GM19463 (cell line): ENCODE measurements around the gene EXOSC5.

ENCODE experiments used
- ATAC-seq: cut with Tn5 transposase; IDR thresholded peaks from one replicate; pipeline ENCODE4 v1.9.1; 2021; ENCODE audit warnings: mild to moderate bottlenecking, moderate library complexity; ENCODE audit not compliant: unreplicated experiment

EXOSC5 gene

GRCh38 chr19:41426952-41427646, 29.9 kb upstream of the EXOSC5 start, which contains the start of gene B3GNT8:
B3GNT8 (minus strand) TSS chr19:41427374; CDS start chr19:41426778, 596 bp downstream.
- ATAC-seq = no peak

DNA sequence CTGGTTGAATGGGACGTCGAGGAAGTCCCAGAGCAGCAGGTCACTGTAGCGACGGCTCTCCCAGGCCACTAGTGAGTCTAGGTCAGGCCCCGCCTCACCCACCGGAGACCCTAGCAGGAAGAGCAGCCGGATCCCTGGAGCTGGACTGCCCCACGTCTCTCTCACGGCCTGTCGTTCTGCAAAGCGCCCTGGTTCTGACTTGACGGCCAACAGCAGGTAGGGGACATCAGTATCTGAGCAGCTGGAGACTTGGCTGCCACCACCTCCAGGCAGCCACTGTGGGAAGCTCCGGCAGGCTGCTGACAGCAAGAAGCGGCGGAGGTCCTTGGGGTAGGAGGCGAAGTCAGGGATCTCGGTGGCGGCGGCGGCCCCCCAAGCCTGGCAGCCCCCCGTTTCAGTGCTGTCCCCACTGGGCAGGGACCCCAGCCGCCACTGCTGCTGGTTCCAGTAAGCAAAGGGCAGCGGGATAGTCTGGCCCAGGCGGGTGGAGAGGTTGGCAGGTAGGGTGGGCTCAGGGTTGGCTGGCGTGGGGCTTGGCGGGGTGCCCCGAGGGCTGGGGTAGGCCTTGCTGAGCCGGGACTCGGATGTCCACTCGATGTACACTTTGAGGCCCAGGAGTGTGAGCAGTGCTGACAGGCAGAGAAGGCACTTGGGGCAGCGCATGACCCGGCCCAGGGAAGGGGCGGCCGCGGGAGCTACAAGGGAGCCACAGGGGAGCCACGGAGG, 29.1 kb upstream of the EXOSC5 start:
- ATAC-seq = no peak

GRCh38 chr19:41425174-41426115, 28.3 kb upstream of the EXOSC5 start:
- no peak for ATAC-seq

DNA sequence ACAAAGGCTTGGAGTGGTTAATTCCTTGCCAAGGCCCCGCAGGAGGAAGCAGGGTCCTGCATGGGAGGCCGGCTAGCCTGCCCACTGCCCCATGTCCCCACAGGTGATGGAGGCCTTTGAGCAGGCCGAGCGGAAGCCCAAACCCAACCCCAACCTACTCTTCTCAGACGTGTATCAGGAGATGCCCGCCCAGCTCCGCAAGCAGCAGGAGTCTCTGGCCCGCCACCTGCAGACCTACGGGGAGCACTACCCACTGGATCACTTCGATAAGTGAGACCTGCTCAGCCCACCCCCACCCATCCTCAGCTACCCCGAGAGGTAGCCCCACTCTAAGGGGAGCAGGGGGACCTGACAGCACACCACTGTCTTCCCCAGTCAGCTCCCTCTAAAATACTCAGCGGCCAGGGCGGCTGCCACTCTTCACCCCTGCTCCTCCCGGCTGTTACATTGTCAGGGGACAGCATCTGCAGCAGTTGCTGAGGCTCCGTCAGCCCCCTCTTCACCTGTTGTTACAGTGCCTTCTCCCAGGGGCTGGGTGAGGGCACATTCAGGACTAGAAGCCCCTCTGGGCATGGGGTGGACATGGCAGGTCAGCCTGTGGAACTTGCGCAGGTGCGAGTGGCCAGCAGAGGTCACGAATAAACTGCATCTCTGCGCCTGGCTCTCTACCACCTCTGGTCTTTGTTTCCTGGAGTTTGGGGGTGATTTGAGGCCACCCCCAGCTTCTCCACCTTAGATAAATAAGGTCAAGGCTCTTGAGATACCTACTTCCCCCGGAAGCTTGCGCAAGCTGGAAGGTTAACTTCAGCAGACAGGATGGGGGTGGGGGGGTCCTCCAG, 27.4 kb upstream of the EXOSC5 start:
- no peak for ATAC-seq

DNA sequence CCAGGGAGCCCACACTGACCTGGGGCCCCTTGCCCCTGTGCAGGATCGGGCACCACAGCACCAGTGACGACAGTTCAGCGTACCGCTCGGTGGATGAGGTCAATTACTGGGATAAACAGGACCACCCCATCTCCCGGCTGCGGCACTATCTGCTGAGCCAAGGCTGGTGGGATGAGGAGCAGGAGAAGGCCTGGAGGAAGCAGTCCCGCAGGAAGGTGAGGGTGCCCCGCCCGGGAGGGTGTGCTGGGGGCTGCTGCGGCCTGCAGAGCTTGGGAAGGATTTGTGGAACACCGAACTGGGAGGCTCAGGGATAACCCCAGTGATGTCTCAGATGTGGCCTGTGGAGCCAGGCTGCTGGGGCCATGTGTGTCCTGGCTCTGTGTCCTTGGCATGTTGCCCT, 25.8 kb upstream of the EXOSC5 start:
- no peak for ATAC-seq

- no peak for ATAC-seq
Observed at GRCh38 chr19:41422456-41422855, 25.3 kb upstream of the EXOSC5 start.

DNA sequence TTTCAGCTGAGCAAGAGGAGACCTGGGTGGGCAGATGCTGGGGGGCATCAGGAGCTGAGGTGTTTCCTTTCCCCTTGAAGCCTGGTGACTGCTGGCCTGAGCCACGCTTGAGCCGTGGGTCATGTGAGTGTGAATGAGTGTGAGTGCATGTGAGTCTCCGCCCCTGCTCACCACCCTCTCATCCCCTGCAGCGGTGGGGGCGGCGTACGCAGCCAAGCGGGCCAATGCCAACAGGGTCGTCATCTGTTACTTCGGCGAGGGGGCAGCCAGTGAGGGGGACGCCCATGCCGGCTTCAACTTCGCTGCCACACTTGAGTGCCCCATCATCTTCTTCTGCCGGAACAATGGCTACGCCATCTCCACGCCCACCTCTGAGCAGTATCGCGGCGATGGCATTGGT, 24.8 kb upstream of the EXOSC5 start:
- ATAC-seq = no peak

DNA sequence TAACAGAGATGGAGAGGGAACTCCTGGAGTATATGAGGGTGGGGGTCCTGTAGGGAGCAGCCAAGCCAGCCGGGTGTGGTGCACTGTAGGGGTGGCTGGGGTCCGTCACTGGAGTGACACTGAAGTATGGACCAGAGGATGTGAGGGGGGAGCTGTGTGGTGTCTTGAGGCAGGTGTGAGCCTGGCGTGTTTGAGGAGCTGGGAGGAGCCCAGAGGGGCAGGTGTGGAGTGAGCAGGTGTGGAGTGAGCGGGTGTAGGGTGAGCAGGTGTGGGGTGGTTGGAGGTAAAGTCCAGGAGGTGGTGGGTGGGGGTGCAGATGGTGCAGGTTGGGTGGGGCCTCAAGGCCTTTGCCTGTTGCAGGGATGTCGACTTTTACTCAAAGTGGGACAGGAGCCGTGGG, 24.2 kb upstream of the EXOSC5 start:
- ATAC-seq = no peak

DNA sequence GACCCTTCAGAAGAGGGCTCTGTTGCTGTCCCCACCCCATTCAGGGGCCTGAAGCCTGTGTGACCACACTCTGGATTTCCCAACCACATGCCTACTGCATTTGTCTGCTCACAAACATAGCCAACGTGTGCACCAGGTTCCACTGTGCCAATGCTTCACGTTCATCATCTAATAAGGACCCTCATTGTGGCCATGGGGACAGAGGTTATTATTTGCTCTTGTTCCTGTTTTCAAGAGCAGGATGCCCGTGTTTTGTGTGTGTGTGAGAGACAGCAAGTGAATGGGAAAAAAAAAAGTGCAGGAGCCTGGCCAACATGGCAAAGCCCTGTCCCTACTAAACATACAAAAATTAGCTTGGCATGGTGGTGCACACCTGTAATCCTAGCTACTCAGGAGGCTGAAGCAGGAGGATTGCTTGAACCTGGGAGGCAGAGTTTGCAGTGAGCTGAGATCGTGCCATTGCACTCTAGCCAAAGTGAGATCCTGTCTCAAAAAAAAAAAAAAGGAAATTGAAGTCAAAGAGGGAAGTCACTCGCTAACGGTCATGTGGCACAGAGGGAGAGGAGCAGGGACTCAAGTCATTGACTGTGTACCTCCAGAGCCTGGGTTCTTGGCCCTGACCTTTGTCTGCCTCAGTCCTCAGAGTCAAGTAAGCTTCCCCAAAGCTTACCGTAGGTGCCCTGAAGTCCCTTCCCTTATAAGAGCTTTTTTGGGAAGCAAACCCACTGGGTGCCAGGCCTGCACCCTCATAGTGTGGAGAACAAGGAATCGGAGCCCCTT, 23.1 kb upstream of the EXOSC5 start:
- ATAC-seq = no peak

- no peak for ATAC-seq
Observed at GRCh38 chr19:41416194-41416674, 19.1 kb upstream of the EXOSC5 start.

- ATAC-seq = no peak
Observed at GRCh38 chr19:41415154-41415571, 18.0 kb upstream of the EXOSC5 start.

DNA sequence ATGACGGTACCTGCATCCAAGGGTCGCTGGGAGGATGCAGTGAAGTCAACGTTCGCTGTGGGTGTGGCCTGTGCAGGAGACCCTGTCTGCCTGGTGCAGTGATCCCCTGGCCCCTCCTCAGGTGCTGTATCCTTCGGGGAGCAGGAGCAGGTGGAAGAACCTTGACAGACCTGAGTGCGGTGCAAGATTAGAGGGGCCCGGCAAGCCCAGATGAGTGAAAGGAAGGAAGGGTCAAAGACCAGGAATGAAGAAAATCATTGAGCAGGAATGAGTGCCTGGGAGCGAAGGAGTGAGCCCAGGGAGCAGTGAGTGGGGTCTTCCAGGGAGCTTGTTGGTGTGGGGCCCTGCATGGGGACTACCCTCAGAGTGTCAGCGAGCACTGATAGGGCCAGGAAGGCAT, 17.3 kb upstream of the EXOSC5 start:
- ATAC-seq = no peak

- no peak for ATAC-seq
Observed at GRCh38 chr19:41413947-41414346, 16.8 kb upstream of the EXOSC5 start.

DNA sequence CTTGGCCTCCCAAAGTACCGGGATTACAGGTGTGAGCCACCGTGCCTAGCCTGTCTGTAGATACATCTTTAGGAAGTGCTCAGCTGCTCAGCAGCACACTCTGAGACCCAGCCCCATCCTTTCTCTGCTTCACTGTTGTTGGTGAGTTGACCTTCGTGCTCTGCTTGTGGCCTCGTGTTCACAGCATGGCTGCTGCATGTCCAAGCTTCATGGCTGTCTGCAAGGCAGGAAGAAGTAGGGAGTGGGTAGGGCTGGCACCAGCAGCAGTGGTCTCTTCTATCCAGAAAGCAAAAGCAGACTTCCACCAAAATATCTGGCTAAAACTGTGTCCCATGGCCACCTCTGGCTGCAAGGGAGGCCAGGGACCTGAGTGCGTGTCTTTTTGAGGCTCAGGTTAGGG, 15.8 kb upstream of the EXOSC5 start:
- no peak for ATAC-seq

GRCh38 chr19:41411968-41412265, 14.8 kb upstream of the EXOSC5 start:
- no peak for ATAC-seq

DNA sequence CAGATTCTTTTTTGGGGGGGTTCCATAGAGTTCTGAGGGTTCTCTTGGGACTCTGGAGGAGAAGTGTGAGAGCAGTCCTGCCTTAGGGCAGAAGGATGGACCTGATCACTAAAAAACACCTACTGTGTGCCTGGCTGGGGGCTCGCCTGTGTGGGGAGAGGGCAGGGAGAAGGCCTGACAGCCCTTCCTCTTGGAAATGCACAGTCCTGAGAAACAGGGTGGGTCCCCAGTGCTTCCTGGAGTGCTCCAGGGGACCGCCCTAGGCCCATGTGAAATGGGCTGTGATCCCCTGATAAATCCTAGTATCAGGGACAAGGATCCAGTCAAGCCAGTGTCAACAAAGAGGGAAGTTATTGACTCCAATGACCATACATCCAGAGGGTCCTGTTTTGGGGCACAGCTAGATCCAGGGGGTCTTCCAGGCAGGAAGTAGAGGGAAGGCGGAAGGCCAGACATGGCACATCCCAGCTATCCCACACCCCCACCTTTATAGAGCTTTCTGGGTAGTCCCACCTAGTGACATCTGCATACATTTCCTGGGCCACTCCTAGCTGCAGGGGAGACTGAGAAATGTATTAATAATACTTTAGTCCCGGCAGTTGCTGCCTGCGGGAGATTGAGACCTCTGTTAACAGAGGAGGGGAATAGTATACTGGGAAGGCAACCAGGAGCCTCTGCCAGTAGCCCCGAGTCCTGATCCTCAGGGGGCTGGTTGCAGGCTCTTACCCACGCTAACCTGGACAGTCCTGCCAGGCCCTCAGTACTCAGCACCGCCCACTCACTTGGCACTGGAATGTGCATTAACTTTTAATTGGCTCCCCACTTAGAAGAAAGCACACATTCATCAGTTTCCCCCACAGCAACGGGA, 14.2 kb upstream of the EXOSC5 start:
- ATAC-seq = no peak

DNA sequence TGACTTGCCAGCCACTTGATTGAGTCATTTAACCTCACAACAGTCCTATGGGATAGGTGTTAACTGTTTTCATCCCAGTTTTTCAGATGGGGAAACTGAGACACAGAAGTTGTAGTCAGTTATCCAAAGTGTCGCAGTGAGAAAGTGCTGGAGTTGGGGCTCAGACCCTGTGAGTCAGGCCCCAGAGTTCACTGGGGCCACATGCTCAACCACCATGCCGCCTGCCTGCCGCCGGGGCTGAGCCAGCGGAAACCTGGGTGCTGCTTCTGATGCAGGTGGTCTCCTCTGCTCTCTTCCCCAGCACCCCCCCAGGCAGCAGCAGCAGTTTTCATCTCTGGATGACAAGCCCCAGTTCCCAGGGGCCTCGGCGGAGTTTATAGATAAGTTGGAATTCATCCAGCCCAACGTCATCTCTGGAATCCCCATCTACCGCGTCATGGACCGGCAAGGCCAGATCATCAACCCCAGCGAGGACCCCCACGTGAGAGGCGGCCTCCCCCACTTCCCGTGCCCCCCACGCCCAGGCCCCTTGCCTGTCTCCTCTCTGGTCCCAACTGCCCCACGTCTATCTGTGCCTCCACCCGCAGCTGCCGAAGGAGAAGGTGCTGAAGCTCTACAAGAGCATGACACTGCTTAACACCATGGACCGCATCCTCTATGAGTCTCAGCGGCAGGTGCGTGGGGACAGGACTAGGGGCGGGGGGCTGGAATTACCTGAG, 13.3 kb upstream of the EXOSC5 start:
- ATAC-seq = no peak

- no peak for ATAC-seq
Observed at GRCh38 chr19:41409288-41409687, 12.1 kb upstream of the EXOSC5 start.
